GM21786 (cell line): ENCODE results near the gene CBX6.

ENCODE experiments used
- ATAC-seq: cut with Tn5 transposase; IDR thresholded peaks from one replicate; pipeline ENCODE4 v1.9.1; 2021; ENCODE audit not compliant: unreplicated experiment

The CBX6 gene

GRCh38 chr22:38823076-38823475 is 48.9 kb downstream of the CBX6 start:
- no peak for ATAC-seq

- no peak for ATAC-seq
Measured at GRCh38 chr22:38820020-38820419, 52.0 kb downstream of the CBX6 start.

- ATAC-seq, result no peak
Measured at GRCh38 chr22:38819387-38819940, 52.6 kb downstream of the CBX6 start.

GRCh38 chr22:38817196-38817595 is 54.8 kb downstream of the CBX6 start:
- no peak for ATAC-seq

GRCh38 chr22:38815842-38816241 is 56.2 kb downstream of the CBX6 start:
- ATAC-seq, result no peak
